Measurements from ENCODE around the gene MAD1L1. TPM values are rescaled to one million over a fixed set of nuclear protein-coding genes. Genes with fewer than 3 reads are reported as not detected.

MAD1L1 gene
- total and polyA plus RNA-seq, 3 donors from 2014 or later = 63.1 to 149 (median 94.6) TPM

DNA sequence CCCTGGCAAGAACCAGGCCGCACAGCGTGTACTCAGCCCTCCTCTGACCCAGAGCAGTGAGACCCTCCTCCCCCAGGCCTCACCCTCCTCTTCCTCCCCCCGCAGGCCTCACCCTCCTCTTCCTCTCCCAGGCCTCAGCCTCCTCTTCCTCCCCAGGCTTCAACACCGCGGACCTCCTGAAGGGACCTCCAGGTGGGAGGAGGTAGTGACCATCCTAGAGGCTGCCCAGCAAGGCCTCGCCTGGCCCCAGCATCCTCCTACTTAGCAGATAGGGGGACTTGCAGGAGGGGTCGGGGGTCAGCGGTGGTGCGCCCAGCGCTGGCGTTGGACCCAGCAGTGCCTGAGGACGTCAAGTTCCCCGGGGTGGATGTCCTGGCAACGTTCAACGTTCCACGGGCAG is 291.9 kb downstream of the MAD1L1 start:
- 73 to 87% methylated on average over 15 to 16 of the region's 16 CpGs for WGBS, 2 donors

DNA sequence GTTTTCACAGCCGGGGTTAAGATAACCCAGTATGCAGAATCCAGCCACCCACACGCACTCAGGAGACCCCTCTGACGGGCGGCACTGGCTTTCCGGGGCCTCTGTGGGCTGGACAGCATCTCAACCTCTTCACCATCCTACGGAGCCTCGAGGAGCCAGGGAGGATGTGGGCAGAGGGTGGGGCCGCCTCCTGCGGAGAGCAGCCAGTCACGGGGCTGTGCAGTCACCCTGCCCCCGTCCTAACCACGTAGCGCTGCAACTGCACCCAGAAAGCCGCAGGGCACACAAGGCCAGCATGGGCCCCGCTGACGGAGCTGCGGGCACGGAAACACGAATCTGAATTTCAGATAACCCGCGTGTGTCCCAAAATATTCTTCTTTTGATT is 292.4 kb downstream of the MAD1L1 start:
- H3K27ac ChIP-seq = peak overlapping the region in 1 of 2 donors; percentile 39
- H3K4me1 ChIP-seq = peaks cover 14% of the 10 kb centered on the region
- no peak for TF ChIP-seq POLR2A (IDR thresholded peaks at IDR 0.05)
- TF ChIP-seq, protein P1, sequence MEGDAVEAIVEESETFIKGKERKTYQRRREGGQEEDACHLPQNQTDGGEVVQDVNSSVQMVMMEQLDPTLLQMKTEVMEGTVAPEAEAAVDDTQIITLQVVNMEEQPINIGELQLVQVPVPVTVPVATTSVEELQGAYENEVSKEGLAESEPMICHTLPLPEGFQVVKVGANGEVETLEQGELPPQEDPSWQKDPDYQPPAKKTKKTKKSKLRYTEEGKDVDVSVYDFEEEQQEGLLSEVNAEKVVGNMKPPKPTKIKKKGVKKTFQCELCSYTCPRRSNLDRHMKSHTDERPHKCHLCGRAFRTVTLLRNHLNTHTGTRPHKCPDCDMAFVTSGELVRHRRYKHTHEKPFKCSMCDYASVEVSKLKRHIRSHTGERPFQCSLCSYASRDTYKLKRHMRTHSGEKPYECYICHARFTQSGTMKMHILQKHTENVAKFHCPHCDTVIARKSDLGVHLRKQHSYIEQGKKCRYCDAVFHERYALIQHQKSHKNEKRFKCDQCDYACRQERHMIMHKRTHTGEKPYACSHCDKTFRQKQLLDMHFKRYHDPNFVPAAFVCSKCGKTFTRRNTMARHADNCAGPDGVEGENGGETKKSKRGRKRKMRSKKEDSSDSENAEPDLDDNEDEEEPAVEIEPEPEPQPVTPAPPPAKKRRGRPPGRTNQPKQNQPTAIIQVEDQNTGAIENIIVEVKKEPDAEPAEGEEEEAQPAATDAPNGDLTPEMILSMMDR (IDR thresholded peaks at IDR 0.05) = no peak
- H3K27me3 ChIP-seq = no peaks in the 10 kb centered on the region
- no peaks in the 10 kb centered on the region for H3K9me3 ChIP-seq
- H3K4me3 ChIP-seq = no peak overlapping the region
- DNase-seq = peak; percentile 62
- no peaks in the 10 kb centered on the region for H3K36me3 ChIP-seq (ENCODE audit: low read depth, missing control alignments)
- intact Hi-C loops (cut with DNase I; ENCODE audit: low total_unique reads) = no loop called here
- WGBS, 2 donors = 57 to 71% methylated on average over 10 to 21 of the region's 21 CpGs

More for the DNA sequence above, 291.9 kb downstream of the MAD1L1 start:
- no peaks in the 10 kb centered on the region for H3K9me3 ChIP-seq
- H3K27me3 ChIP-seq = no peaks in the 10 kb centered on the region
- DNase-seq = no peak
- no peaks in the 10 kb centered on the region for H3K36me3 ChIP-seq (ENCODE audit: low read depth, missing control alignments)
- H3K4me3 ChIP-seq = no peak overlapping the region
- no peak overlapping the region for H3K27ac ChIP-seq
- no peak for TF ChIP-seq POLR2A (IDR thresholded peaks at IDR 0.05)
- TF ChIP-seq, protein P1 (IDR thresholded peaks at IDR 0.05) = no peak
- intact Hi-C loops (cut with DNase I; ENCODE audit: low total_unique reads) = no loop called here
- H3K4me1 ChIP-seq = peaks cover 14% of the 10 kb centered on the region

DNA sequence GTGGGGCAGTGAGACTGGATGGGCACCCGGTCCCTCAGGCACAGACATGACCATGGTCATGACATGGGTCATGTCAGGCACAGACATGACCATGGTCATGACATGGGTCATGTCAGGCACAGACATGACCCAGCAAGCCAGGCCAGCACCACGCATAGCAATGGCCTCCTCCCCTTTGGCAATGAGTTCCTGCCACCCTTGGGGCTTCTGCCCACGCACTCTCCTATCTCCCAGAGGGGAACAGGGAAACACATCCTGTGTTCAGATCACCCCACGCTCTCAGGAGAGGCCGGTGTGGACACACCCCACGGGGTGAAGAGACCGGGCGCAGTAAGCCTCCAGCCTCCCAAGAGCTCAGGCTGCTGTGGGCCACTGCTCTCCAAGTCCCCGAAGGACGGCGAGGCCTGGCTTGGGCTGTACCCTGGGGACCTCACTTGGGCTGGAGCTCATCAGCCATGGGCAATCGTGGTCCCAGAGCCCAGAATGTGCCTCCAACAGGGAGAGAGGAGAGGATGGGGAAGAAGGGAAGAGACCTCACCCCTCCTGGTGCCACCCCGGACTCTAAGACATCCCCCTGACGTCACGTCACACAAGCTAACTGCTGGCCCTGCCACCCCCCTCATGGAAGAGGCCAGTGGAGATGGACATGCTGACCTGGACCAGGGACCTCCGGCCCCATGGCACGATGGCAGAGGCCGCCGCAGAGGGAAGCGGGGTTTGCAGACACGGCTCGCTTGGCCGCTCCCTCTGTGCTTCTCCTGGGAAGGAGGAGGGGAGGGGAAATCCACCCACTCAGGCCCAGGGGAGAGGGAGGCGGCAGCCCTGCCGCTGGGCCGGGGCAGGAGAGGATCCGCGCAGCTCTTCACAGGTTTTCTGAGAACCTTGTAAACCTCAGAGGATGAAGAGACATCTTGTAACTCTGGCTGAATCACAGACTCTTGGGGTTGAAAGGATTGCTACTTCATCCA is 293.0 kb downstream of the MAD1L1 start:
- no peak for DNase-seq
- peak overlapping the region in 1 of 2 donors; percentile 39 for H3K27ac ChIP-seq
- no peaks in the 10 kb centered on the region for H3K27me3 ChIP-seq
- TF ChIP-seq, protein P1 (IDR thresholded peaks at IDR 0.05) = no peak
- no peak for TF ChIP-seq POLR2A (IDR thresholded peaks at IDR 0.05)
- H3K9me3 ChIP-seq = no peaks in the 10 kb centered on the region
- H3K4me1 ChIP-seq = peaks cover 14% of the 10 kb centered on the region
- H3K36me3 ChIP-seq (ENCODE audit: low read depth, missing control alignments) = no peaks in the 10 kb centered on the region
- H3K4me3 ChIP-seq = no peak overlapping the region
- WGBS, 2 donors = 80 to 81% methylated on average over 18 to 27 of the region's 28 CpGs
- intact Hi-C loops (cut with DNase I; ENCODE audit: low total_unique reads) = no loop called here

DNA sequence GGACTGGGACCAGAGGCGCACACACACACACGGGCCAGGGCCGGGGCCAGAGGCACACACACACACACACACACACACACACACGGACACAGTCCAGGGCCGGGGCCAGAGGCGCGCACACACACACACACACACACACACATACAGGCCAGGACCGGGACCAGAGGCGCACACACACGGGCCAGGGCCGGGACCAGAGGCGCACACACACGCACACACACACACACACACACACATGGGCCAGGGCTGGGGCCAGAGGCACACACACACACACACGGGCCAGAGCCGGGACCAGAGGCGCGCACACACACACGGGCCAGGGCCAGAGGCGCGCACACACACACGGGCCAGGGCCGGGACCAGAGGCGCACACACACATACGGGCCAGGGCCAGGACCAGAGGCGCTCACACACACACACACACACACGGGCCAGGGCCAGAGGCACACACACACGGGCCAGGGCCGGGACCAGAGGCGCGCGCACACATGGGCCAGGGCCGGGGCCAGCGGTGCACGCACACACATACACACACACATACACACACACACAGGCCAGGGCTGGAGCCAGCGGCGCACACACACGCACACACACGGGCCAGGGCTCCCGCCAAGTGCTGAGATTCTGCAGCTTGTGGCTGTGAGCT is 293.8 kb downstream of the MAD1L1 start:
- DNase-seq = no peak
- intact Hi-C loops (cut with DNase I; ENCODE audit: low total_unique reads) = no loop called here
- Histone ChIP-seq H3K9me3 (no peaks in the 10 kb centered on the region), H3K4me3 (no peak overlapping the region), H3K27ac (no peak overlapping the region), H3K36me3 (ENCODE audit: low read depth, missing control alignments) (no peaks in the 10 kb centered on the region), H3K4me1 (peaks cover 14% of the 10 kb centered on the region), H3K27me3 (no peaks in the 10 kb centered on the region)
- 90 to 93% methylated on average over 22 to 34 of the region's 39 CpGs for WGBS, 2 donors
- TF ChIP-seq, protein P1 (IDR thresholded peaks at IDR 0.05) = no peak
- no peak for TF ChIP-seq POLR2A (IDR thresholded peaks at IDR 0.05)
